GM08714 (cell line): ENCODE data around the gene ILK.

Source experiments
- H3K4me3 ChIP-seq: fragments of 200-500 bp; sonication (Bioruptor generic); 2 replicates; pipeline ENCODE4 v1.5.1; 2014; ENCODE audit warnings: mild to moderate bottlenecking, low read length, inconsistent platforms
- ZNF274 ChIP-seq: IDR thresholded peaks from 2 replicates; pipeline ENCODE4 v1.6.1; 2012; ENCODE audit warnings: mild to moderate bottlenecking, low read depth, low read length

The ILK gene

GRCh38 chr11:6606471-6607189 lies 3.1 kb downstream of the ILK start:
- TF ChIP-seq ZNF274, result no peak
- H3K4me3 ChIP-seq, result peak overlapping the region; percentile 49; the same call in 1 of the 2 replicates

- no peak for TF ChIP-seq ZNF274
- H3K4me3 ChIP-seq, result no peak overlapping the region
Observed at GRCh38 chr11:6607190-6607795, 3.7 kb downstream of the ILK start.

GRCh38 chr11:6608011-6608410 lies 4.4 kb downstream of the ILK start:
- H3K4me3 ChIP-seq, result no peak overlapping the region
- TF ChIP-seq ZNF274, result no peak

- no peak for TF ChIP-seq ZNF274
- H3K4me3 ChIP-seq, result no peak overlapping the region
Observed at GRCh38 chr11:6608726-6609501, 5.3 kb downstream of the ILK start.

GRCh38 chr11:6609502-6610015 lies 6.0 kb downstream of the ILK start:
- no peak overlapping the region for H3K4me3 ChIP-seq
- TF ChIP-seq ZNF274, result no peak

GRCh38 chr11:6610591-6610990 lies 7.0 kb downstream of the ILK start:
- peak overlapping the region; percentile 81; the same call in 1 of the 2 replicates for H3K4me3 ChIP-seq

GRCh38 chr11:6611092-6611962 lies 7.8 kb downstream of the ILK start:
- no peak for TF ChIP-seq ZNF274
- peak overlapping the region; percentile 81 for H3K4me3 ChIP-seq

More at GRCh38 chr11:6610591-6610990, 7.0 kb downstream of the ILK start:
- no peak for TF ChIP-seq ZNF274

GRCh38 chr11:6611963-6612212 lies 8.3 kb downstream of the ILK start:
- TF ChIP-seq ZNF274, result no peak
- H3K4me3 ChIP-seq, result peak overlapping the region; percentile 81

GRCh38 chr11:6612213-6613041 lies 8.9 kb downstream of the ILK start, which contains the start of gene TAF10:
TSS of gene TAF10 (minus strand) at chr11:6612216. CDS start at chr11:6612189, 27 bp downstream.
- TF ChIP-seq ZNF274, result no peak
- peak within 1 kb of the TSS; percentile 81 for H3K4me3 ChIP-seq

- no peak overlapping the region for H3K4me3 ChIP-seq
Observed at GRCh38 chr11:6613496-6613895, 9.9 kb downstream of the ILK start.

GRCh38 chr11:6614446-6614845 lies 10.9 kb downstream of the ILK start:
- H3K4me3 ChIP-seq, result no peak overlapping the region
- no peak for TF ChIP-seq ZNF274

More at GRCh38 chr11:6613496-6613895, 9.9 kb downstream of the ILK start:
- no peak for TF ChIP-seq ZNF274

- TF ChIP-seq ZNF274, result no peak
Observed at GRCh38 chr11:6615046-6615445, 11.5 kb downstream of the ILK start.

GRCh38 chr11:6615882-6616585 lies 12.5 kb downstream of the ILK start:
- H3K4me3 ChIP-seq, result no peak overlapping the region
- TF ChIP-seq ZNF274, result no peak

More at GRCh38 chr11:6615046-6615445, 11.5 kb downstream of the ILK start:
- no peak overlapping the region for H3K4me3 ChIP-seq
